Tibial nerve (tissue), 4 donors: ENCODE measurements around the gene EXOG. TPM values are rescaled to one million over a fixed set of nuclear protein-coding genes. Genes with fewer than 3 reads are reported as not detected.

Source experiments
- DNase-seq, 2 donors: peaks; one replicate each; pipeline ENCODE4 v3.0.0-alpha.2; 2019; ENCODE audit warnings: low spot score in 2 of 2
- H3K27ac ChIP-seq, 4 donors: fragments of 200-600 bp; sonication (generic) in 3 of 4; one replicate each; pipeline ENCODE4 v1.5.1; 2017 to 2019; ENCODE audit warnings: mild to moderate bottlenecking in 1 of 4
- H3K27me3 ChIP-seq, 2 donors: fragments of 200-600 bp; sonication (generic) in 1 of 2; one replicate each; pipeline versions ENCODE4 v1.5.1 to v1.6.0; 2017 to 2019
- H3K36me3 ChIP-seq, 3 donors: fragments of 200-600 bp; sonication (generic); one replicate each; pipeline ENCODE4 v1.5.1; 2018 to 2019
- H3K4me1 ChIP-seq, 4 donors: fragments of 200-600 bp; sonication (generic) in 3 of 4; one replicate each; pipeline ENCODE4 v1.5.1; 2017 to 2019
- H3K4me3 ChIP-seq, 4 donors: fragments of 200-600 bp; sonication (generic) in 3 of 4; one replicate each; pipeline ENCODE4 v1.5.1; 2017 to 2019; ENCODE audit warnings: mild to moderate bottlenecking in 1 of 4, moderate library complexity in 1 of 4
- H3K9me3 ChIP-seq, 4 donors: fragments of 200-600 bp; sonication (generic) in 3 of 4; one replicate each; pipeline ENCODE4 v1.5.1; 2017 to 2019
- CTCF ChIP-seq, 5 experiments: fragments of 200-600 bp in 3 of 5; fragments of 450-650 bp in 2 of 5; sonication (generic) in 3 of 5; IDR thresholded peaks; one replicate each; pipeline ENCODE4 v1.5.1; 2016 to 2019; ENCODE audit warnings: antibody characterized with exemption in 5 of 5, mild to moderate bottlenecking in 3 of 5, moderate library complexity in 2 of 5
- EP300 ChIP-seq, 2 donors: sonication (generic); formaldehyde crosslinking; IDR thresholded peaks; one replicate each; pipeline ENCODE4 v1.6.1; 2017; ENCODE audit warnings: antibody characterized with exemption in 2 of 2, mild to moderate bottlenecking in 1 of 2
- POLR2A ChIP-seq, 2 donors: fragments of 450-650 bp; IDR thresholded peaks; one replicate each; pipeline ENCODE4 v1.6.1; 2017; ENCODE audit warnings: antibody characterized with exemption in 2 of 2, mild to moderate bottlenecking in 2 of 2, moderate library complexity in 2 of 2
- WGBS, 2 donors: methylation state at CpG; one replicate each; pipeline ENCODE4 v1.1.5; 2018; 5-methylcytosine and 5-hydroxymethylcytosine counted together
- total RNA-seq, 4 donors: library from RNA; depleted of rRNA; stranded (reverse); fragments of >200 nt; gene quantifications; one replicate each; pipeline ENCODE4 v1.1.0, GENCODE V29; 2016

The EXOG gene
- total RNA-seq, 4 donors from 2014 or later = 9.9 to 21.9 (median 20.9) TPM

- Histone ChIP-seq H3K4me3 (no peak overlapping the region), H3K9me3 (peaks cover 0 to 13% (median 0%) of the 10 kb centered on the region in 4 donors), H3K36me3 (peaks cover 0 to 58% (median 0%) of the 10 kb centered on the region in 3 donors), H3K27me3 (no peaks in the 10 kb centered on the region), H3K4me1 (no peaks in the 10 kb centered on the region), H3K27ac (no peak overlapping the region)
- 94 to 95% methylated on average over 33 of the region's 33 CpGs for WGBS, 2 donors
- DNase-seq = no peak
- TF ChIP-seq CTCF (IDR thresholded peaks at IDR 0.05) (no peak), EP300 (IDR thresholded peaks at IDR 0.05) (no peak), POLR2A (IDR thresholded peaks at IDR 0.05) (no peak)
These were observed 54.1 kb downstream of the EXOG start for GRCh38 chr3:38549957-38550840.

- Histone ChIP-seq H3K4me3 (no peak overlapping the region), H3K27ac (no peak overlapping the region), H3K27me3 (no peaks in the 10 kb centered on the region), H3K4me1 (no peaks in the 10 kb centered on the region), H3K9me3 (peaks cover 0 to 13% (median 0%) of the 10 kb centered on the region in 4 donors), H3K36me3 (peaks cover 0 to 68% (median 0%) of the 10 kb centered on the region in 3 donors)
- no peak for DNase-seq
- TF ChIP-seq POLR2A (IDR thresholded peaks at IDR 0.05) (no peak), EP300 (IDR thresholded peaks at IDR 0.05) (no peak), CTCF (IDR thresholded peaks at IDR 0.05) (no peak)
- 95 to 97% methylated on average over 29 to 30 of the region's 30 CpGs for WGBS, 2 donors
These were observed 55.1 kb downstream of the EXOG start for GRCh38 chr3:38551026-38551832.

GRCh38 chr3:38552364-38552763 lies 56.2 kb downstream of the EXOG start:
- Histone ChIP-seq H3K27me3 (no peaks in the 10 kb centered on the region), H3K4me3 (no peak overlapping the region), H3K36me3 (peaks cover 0 to 69% (median 0%) of the 10 kb centered on the region in 3 donors), H3K9me3 (peaks cover 0 to 13% (median 0%) of the 10 kb centered on the region in 4 donors), H3K27ac (no peak overlapping the region), H3K4me1 (no peaks in the 10 kb centered on the region)
- DNase-seq = no peak
- TF ChIP-seq EP300 (IDR thresholded peaks at IDR 0.05) (no peak), CTCF (IDR thresholded peaks at IDR 0.05) (no peak), POLR2A (IDR thresholded peaks at IDR 0.05) (no peak)
- WGBS, 2 donors = 67 to 71% methylated on average over 6 of the region's 6 CpGs

- WGBS, 2 donors = 92 to 97% methylated on average over 2 of the region's 2 CpGs
- H3K36me3 ChIP-seq = peaks cover 0 to 69% (median 0%) of the 10 kb centered on the region in 3 donors
- H3K27ac ChIP-seq = no peak overlapping the region
- peaks cover 0 to 13% (median 0%) of the 10 kb centered on the region in 4 donors for H3K9me3 ChIP-seq
- DNase-seq = no peak
- TF ChIP-seq POLR2A (IDR thresholded peaks at IDR 0.05) = no peak
- TF ChIP-seq EP300 (IDR thresholded peaks at IDR 0.05) = no peak
- TF ChIP-seq CTCF (IDR thresholded peaks at IDR 0.05) = no peak
- no peaks in the 10 kb centered on the region for H3K27me3 ChIP-seq
- H3K4me1 ChIP-seq = no peaks in the 10 kb centered on the region
- H3K4me3 ChIP-seq = no peak overlapping the region
These were observed 56.9 kb downstream of the EXOG start for GRCh38 chr3:38553071-38553470.
